DOHH2 (cell line): ENCODE results near the gene DUSP18.

Source experiments
- H3F3A ChIP-seq: fragments of 200-600 bp; sonication (generic), shearing (Covaris generic); 2 replicates; pipeline ENCODE4 v1.6.0; 2016; ENCODE audit warnings: antibody characterized with exemption, mild to moderate bottlenecking; ENCODE audit not compliant: control insufficient read depth, insufficient read depth
- H3K27ac ChIP-seq: fragments of 200-600 bp; sonication (generic); 2 replicates; pipeline ENCODE4 v1.5.1; 2014; ENCODE audit warnings: low read depth, mild to moderate bottlenecking, low read length, moderate library complexity
- H3K27me3 ChIP-seq: fragments of 200-600 bp; sonication (generic); 2 replicates; pipeline ENCODE4 v1.6.1; 2014; ENCODE audit warnings: mild to moderate bottlenecking, low read length, mixed read lengths; ENCODE audit not compliant: control insufficient read depth
- H3K36me3 ChIP-seq: fragments of 200-600 bp; sonication (generic); 2 replicates; pipeline ENCODE4 v1.6.1; 2014; ENCODE audit warnings: mild to moderate bottlenecking, low read length, moderate library complexity, mixed read lengths; ENCODE audit not compliant: control insufficient read depth
- H3K4me1 ChIP-seq: fragments of 200-600 bp; sonication (generic); 2 replicates; pipeline ENCODE4 v1.6.1; 2014; ENCODE audit warnings: mild to moderate bottlenecking, low read length, mixed read lengths; ENCODE audit not compliant: control insufficient read depth
- H3K4me2 ChIP-seq: fragments of 200-600 bp; sonication (generic); 2 replicates; pipeline ENCODE4 v1.6.0; 2014; ENCODE audit warnings: mild to moderate bottlenecking, low read length, moderate library complexity
- H3K4me3 ChIP-seq: fragments of 200-600 bp; sonication (generic); 2 replicates; pipeline ENCODE4 v1.5.1; 2014; ENCODE audit warnings: mild to moderate bottlenecking, low read length, mixed read lengths
- H3K79me2 ChIP-seq: fragments of 200-600 bp; sonication (generic); 2 replicates; pipeline ENCODE4 v1.6.1; 2014; ENCODE audit warnings: mild to moderate bottlenecking, low read length, mixed read lengths; ENCODE audit not compliant: control insufficient read depth
- H3K9me2 ChIP-seq: fragments of 200-600 bp; sonication (generic); replicated peaks from 2 replicates; pipeline ENCODE4 v1.6.1; 2014; ENCODE audit warnings: mild to moderate bottlenecking, low read length, mixed read lengths; ENCODE audit not compliant: control insufficient read depth
- H3K9me3 ChIP-seq: fragments of 200-600 bp; sonication (generic); 2 replicates; pipeline ENCODE4 v1.6.1; 2014; ENCODE audit warnings: antibody characterized with exemption, low read length, mixed read lengths; ENCODE audit not compliant: control insufficient read depth, insufficient read depth
- H4K20me1 ChIP-seq: fragments of 200-600 bp; sonication (generic); 2 replicates; pipeline ENCODE4 v1.6.0; 2014; ENCODE audit warnings: low read depth, mild to moderate bottlenecking, antibody characterized with exemption, low read length, moderate library complexity; ENCODE audit not compliant: control insufficient read depth, insufficient read depth
- CTCF ChIP-seq: fragments of 200-600 bp; sonication (generic); IDR thresholded peaks from one replicate; pipeline ENCODE4 v1.5.1; 2014; ENCODE audit warnings: antibody characterized with exemption, mild to moderate bottlenecking, low read depth, low read length; ENCODE audit not compliant: poor library complexity, severe bottlenecking
- EZH2phosphoT487 ChIP-seq: fragments of 200-600 bp; sonication (generic); IDR thresholded peaks from 2 replicates; pipeline ENCODE4 v1.6.1; 2017; ENCODE audit warnings: borderline replicate concordance, mild to moderate bottlenecking, antibody characterized with exemption, low read length, moderate library complexity, mixed read lengths

Gene DUSP18

GRCh38 chr22:30701872-30702271 lies 34.2 kb upstream of the DUSP18 start:
- no peaks in the 10 kb centered on the region for H3K79me2 ChIP-seq
- no peak overlapping the region for H3K4me2 ChIP-seq
- no peak overlapping the region for H3K4me3 ChIP-seq
- H3K9me2 ChIP-seq, result no peaks in the 10 kb centered on the region
- H3K27me3 ChIP-seq, result peaks cover 13% of the 10 kb centered on the region
- no peaks in the 10 kb centered on the region for H3K4me1 ChIP-seq
- H3K36me3 ChIP-seq, result no peaks in the 10 kb centered on the region
- no peaks in the 10 kb centered on the region for H3F3A ChIP-seq
- no peak overlapping the region for H3K27ac ChIP-seq
- H4K20me1 ChIP-seq, result no peaks in the 10 kb centered on the region
- H3K9me3 ChIP-seq, result no peaks in the 10 kb centered on the region
- TF ChIP-seq CTCF (no peak), EZH2phosphoT487 (no peak)

- Histone ChIP-seq H4K20me1 (no peaks in the 10 kb centered on the region), H3K4me1 (no peaks in the 10 kb centered on the region), H3K79me2 (no peaks in the 10 kb centered on the region), H3K9me3 (no peaks in the 10 kb centered on the region), H3K27ac (no peak overlapping the region), H3K4me2 (no peak overlapping the region), H3K36me3 (no peaks in the 10 kb centered on the region), H3K27me3 (peaks cover 30% of the 10 kb centered on the region), H3F3A (no peaks in the 10 kb centered on the region), H3K4me3 (no peak overlapping the region), H3K9me2 (no peaks in the 10 kb centered on the region)
- TF ChIP-seq CTCF (no peak), EZH2phosphoT487 (no peak)
Observed at GRCh38 chr22:30697975-30698374, 30.3 kb upstream of the DUSP18 start.

- H3K9me3 ChIP-seq, result no peaks in the 10 kb centered on the region
- no peak overlapping the region for H3K27ac ChIP-seq
- H4K20me1 ChIP-seq, result no peaks in the 10 kb centered on the region
- H3F3A ChIP-seq, result no peaks in the 10 kb centered on the region
- no peaks in the 10 kb centered on the region for H3K9me2 ChIP-seq
- H3K4me3 ChIP-seq, result no peak overlapping the region
- H3K36me3 ChIP-seq, result no peaks in the 10 kb centered on the region
- no peaks in the 10 kb centered on the region for H3K79me2 ChIP-seq
- TF ChIP-seq CTCF (no peak), EZH2phosphoT487 (no peak)
- H3K4me1 ChIP-seq, result no peaks in the 10 kb centered on the region
- peaks cover 27% of the 10 kb centered on the region for H3K27me3 ChIP-seq
- H3K4me2 ChIP-seq, result no peak overlapping the region
Observed at GRCh38 chr22:30695871-30696655, 28.4 kb upstream of the DUSP18 start.
